Loucy (cell line): ENCODE measurements around the gene RSPO4.

ENCODE experiments used
- H2AFZ ChIP-seq: fragments of 200-600 bp; sonication (generic); 2 replicates; pipeline ENCODE4 v1.6.0; 2016; ENCODE audit warnings: antibody characterized with exemption, mild to moderate bottlenecking, low read length, moderate library complexity
- H3F3A ChIP-seq: fragments of 200-600 bp; 2 replicates; pipeline ENCODE4 v1.6.0; 2016; ENCODE audit warnings: antibody characterized with exemption, low read depth, mild to moderate bottlenecking
- H3K27me3 ChIP-seq: fragments of 200-600 bp; sonication (generic); 2 replicates; pipeline ENCODE4 v1.6.1; 2014; ENCODE audit warnings: low read length, mild to moderate bottlenecking; ENCODE audit not compliant: insufficient read depth, poor library complexity, severe bottlenecking
- H3K36me3 ChIP-seq: fragments of 200-600 bp; sonication (generic); 2 replicates; pipeline ENCODE4 v1.6.1; 2016; ENCODE audit warnings: low read length; ENCODE audit not compliant: insufficient read depth
- H3K4me1 ChIP-seq: fragments of 200-600 bp; sonication (generic); 2 replicates; pipeline ENCODE4 v1.5.1; 2014; ENCODE audit warnings: low read length, mild to moderate bottlenecking; ENCODE audit not compliant: insufficient read depth, poor library complexity, severe bottlenecking
- H3K4me2 ChIP-seq: fragments of 200-600 bp; sonication (generic); 2 replicates; pipeline ENCODE4 v1.6.0; 2014; ENCODE audit warnings: antibody characterized with exemption, low read length, low read depth, mild to moderate bottlenecking; ENCODE audit not compliant: poor library complexity, severe bottlenecking
- H3K4me3 ChIP-seq: fragments of 200-600 bp; sonication (generic); 2 replicates; pipeline ENCODE4 v1.5.1; 2014; ENCODE audit warnings: low read length, mild to moderate bottlenecking, mixed read lengths; ENCODE audit not compliant: poor library complexity, severe bottlenecking
- H3K79me2 ChIP-seq: fragments of 200-600 bp; sonication (generic); 2 replicates; pipeline ENCODE4 v1.6.1; 2014; ENCODE audit warnings: low read length; ENCODE audit not compliant: insufficient read depth
- H3K9ac ChIP-seq: fragments of 200-600 bp; sonication (generic); 2 replicates; pipeline ENCODE4 v1.6.0; 2014; ENCODE audit warnings: mild to moderate bottlenecking, low read depth, low read length, moderate library complexity; ENCODE audit not compliant: poor library complexity, severe bottlenecking
- H3K9me2 ChIP-seq: fragments of 200-600 bp; sonication (generic); replicated peaks from 2 replicates; pipeline ENCODE4 v1.6.1; 2016; ENCODE audit warnings: low read depth, low read length, mixed read lengths
- H3K9me3 ChIP-seq: fragments of 200-600 bp; sonication (generic); 2 replicates; pipeline ENCODE4 v1.6.1; 2014; ENCODE audit warnings: mild to moderate bottlenecking, antibody characterized with exemption, low read length, low read depth; ENCODE audit not compliant: insufficient read depth
- H4K20me1 ChIP-seq: fragments of 200-600 bp; sonication (generic); 2 replicates; pipeline ENCODE4 v1.6.0; 2014; ENCODE audit warnings: antibody characterized with exemption, low read length, mild to moderate bottlenecking; ENCODE audit not compliant: insufficient read depth, poor library complexity, severe bottlenecking
- CTCF ChIP-seq: fragments of 200-600 bp; sonication (generic); conservative IDR thresholded peaks from 2 replicates; pipeline ENCODE4 v1.5.1; 2014; ENCODE audit warnings: mild to moderate bottlenecking, antibody characterized with exemption, low read length
- EZH2phosphoT487 ChIP-seq: fragments of 200-600 bp; IDR thresholded peaks from 2 replicates; pipeline ENCODE4 v1.6.1; 2018; ENCODE audit warnings: antibody characterized with exemption, mild to moderate bottlenecking, moderate library complexity, borderline replicate concordance

RSPO4 gene

GRCh38 chr20:1017677-1018076 lies 15.6 kb upstream of the RSPO4 start:
- H3K4me1 ChIP-seq: no peaks in the 10 kb centered on the region
- H3K4me3 ChIP-seq: no peak overlapping the region
- TF ChIP-seq EZH2phosphoT487 (no peak), CTCF (no peak)
- H2AFZ ChIP-seq: no peak overlapping the region
- no peaks in the 10 kb centered on the region for H3K9me2 ChIP-seq
- no peak overlapping the region for H3K4me2 ChIP-seq
- H3K36me3 ChIP-seq: no peaks in the 10 kb centered on the region
- no peaks in the 10 kb centered on the region for H4K20me1 ChIP-seq
- H3K27me3 ChIP-seq: no peaks in the 10 kb centered on the region
- no peaks in the 10 kb centered on the region for H3K79me2 ChIP-seq
- H3F3A ChIP-seq: no peaks in the 10 kb centered on the region
- H3K9me3 ChIP-seq: no peaks in the 10 kb centered on the region; the same call in 1 of the 2 replicates
- H3K9ac ChIP-seq: no peak overlapping the region

GRCh38 chr20:1015181-1015580 lies 13.1 kb upstream of the RSPO4 start:
- Histone ChIP-seq H3K4me3 (no peak overlapping the region), H2AFZ (no peak overlapping the region), H3F3A (no peaks in the 10 kb centered on the region), H3K36me3 (no peaks in the 10 kb centered on the region), H3K4me1 (no peaks in the 10 kb centered on the region), H3K9ac (no peak overlapping the region), H3K9me3 (no peaks in the 10 kb centered on the region; the same call in 1 of the 2 replicates), H3K4me2 (no peak overlapping the region), H3K27me3 (no peaks in the 10 kb centered on the region), H3K79me2 (no peaks in the 10 kb centered on the region), H3K9me2 (no peaks in the 10 kb centered on the region), H4K20me1 (no peaks in the 10 kb centered on the region)
- TF ChIP-seq EZH2phosphoT487: no peak
- no peak for TF ChIP-seq CTCF

- TF ChIP-seq CTCF (no peak), EZH2phosphoT487 (no peak)
- Histone ChIP-seq H3K79me2 (no peaks in the 10 kb centered on the region), H3K9ac (no peak overlapping the region), H2AFZ (no peak overlapping the region), H3F3A (no peaks in the 10 kb centered on the region), H3K36me3 (no peaks in the 10 kb centered on the region), H3K27me3 (no peaks in the 10 kb centered on the region), H3K9me2 (no peaks in the 10 kb centered on the region), H3K9me3 (no peaks in the 10 kb centered on the region; the same call in 1 of the 2 replicates), H3K4me1 (no peaks in the 10 kb centered on the region), H4K20me1 (no peaks in the 10 kb centered on the region), H3K4me2 (no peak overlapping the region), H3K4me3 (no peak overlapping the region)
Measured at GRCh38 chr20:1014471-1014870, 12.4 kb upstream of the RSPO4 start.
